HUES48 (cell line): ENCODE results near the gene TMEM41B.
"Not testable (repeated sequence)": the region's sequence is repeated elsewhere in the genome, so short reads cannot be mapped to it uniquely, and the experiment has no call there.

Source experiments
- H3K27ac ChIP-seq: one replicate; pipeline ENCODE4 v1.7.0; 2013; ENCODE audit warnings: low read depth, low read length, inconsistent platforms
- H3K27me3 ChIP-seq: 2 replicates; pipeline ENCODE4 v1.6.1; 2013; ENCODE audit warnings: mild to moderate bottlenecking, low read length; ENCODE audit not compliant: control insufficient read depth, insufficient read depth
- H3K36me3 ChIP-seq: 2 replicates; pipeline ENCODE4 v1.6.1; 2013; ENCODE audit warnings: low read length; ENCODE audit not compliant: control insufficient read depth, insufficient read depth
- H3K4me1 ChIP-seq: 2 replicates; pipeline ENCODE4 v1.6.1; 2013; ENCODE audit warnings: mild to moderate bottlenecking, low read length; ENCODE audit not compliant: control insufficient read depth, insufficient read depth
- H3K4me3 ChIP-seq: 2 replicates; pipeline ENCODE4 v1.5.1; 2013; ENCODE audit warnings: mild to moderate bottlenecking, low read depth, low read length
- H3K9ac ChIP-seq: 2 replicates; pipeline ENCODE4 v1.6.1; 2013; ENCODE audit warnings: mild to moderate bottlenecking, low read depth, low read length, moderate library complexity
- H3K9me3 ChIP-seq: 2 replicates; pipeline ENCODE4 v1.6.1; 2013; ENCODE audit warnings: low read length; ENCODE audit not compliant: control insufficient read depth, insufficient read depth

TMEM41B gene

GRCh38 chr11:9330387-9331384 is 16.3 kb upstream of the TMEM41B start:
- Histone ChIP-seq H3K27me3 (no peaks in the 10 kb centered on the region), H3K9me3 (no peaks in the 10 kb centered on the region), H3K36me3 (no peaks in the 10 kb centered on the region), H3K4me3 (no peak overlapping the region), H3K9ac (no peak overlapping the region), H3K4me1 (no peaks in the 10 kb centered on the region), H3K27ac (no peak overlapping the region)

DNA sequence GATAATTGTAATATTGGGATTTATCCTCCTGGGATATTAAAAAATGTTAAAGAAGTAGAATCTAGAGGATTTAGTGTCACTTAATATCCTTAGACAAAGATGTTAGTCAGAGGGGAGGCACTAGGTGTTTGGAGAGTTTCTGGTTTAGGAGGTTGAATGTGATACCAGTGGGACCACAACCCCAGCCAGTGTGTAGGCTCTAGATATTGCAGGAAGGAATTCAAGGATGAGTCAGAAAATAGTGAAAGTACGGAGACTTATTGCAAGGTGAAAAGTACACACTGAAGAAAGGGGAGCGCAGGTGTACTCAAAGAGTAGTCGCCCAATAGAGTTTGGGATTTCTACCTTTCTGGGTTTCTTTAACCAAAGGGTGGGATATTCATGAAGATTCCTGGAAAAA is 5.7 kb upstream of the TMEM41B start:
- Histone ChIP-seq H3K9me3 (no peaks in the 10 kb centered on the region), H3K27ac (peak overlapping the region; percentile 83), H3K36me3 (no peaks in the 10 kb centered on the region), H3K9ac (no peak overlapping the region; the same call in 1 of the 2 replicates), H3K4me3 (0 out of 2 replicates have a peak overlapping the region, but pooled peaks have one; percentile 27), H3K27me3 (no peaks in the 10 kb centered on the region), H3K4me1 (peaks cover 25% of the 10 kb centered on the region)

GRCh38 chr11:9319377-9320001 is 5.1 kb upstream of the TMEM41B start:
- peak overlapping the region; percentile 27; the same call in 1 of the 2 replicates for H3K4me3 ChIP-seq
- H3K9me3 ChIP-seq, H3K27me3 ChIP-seq, H3K36me3 ChIP-seq: not testable (repeated sequence)
- H3K27ac ChIP-seq, result peak overlapping the region; percentile 83
- peak overlapping the region; percentile 35; the same call in 1 of the 2 replicates for H3K9ac ChIP-seq
- H3K4me1 ChIP-seq, result peaks cover 28% of the 10 kb centered on the region

DNA sequence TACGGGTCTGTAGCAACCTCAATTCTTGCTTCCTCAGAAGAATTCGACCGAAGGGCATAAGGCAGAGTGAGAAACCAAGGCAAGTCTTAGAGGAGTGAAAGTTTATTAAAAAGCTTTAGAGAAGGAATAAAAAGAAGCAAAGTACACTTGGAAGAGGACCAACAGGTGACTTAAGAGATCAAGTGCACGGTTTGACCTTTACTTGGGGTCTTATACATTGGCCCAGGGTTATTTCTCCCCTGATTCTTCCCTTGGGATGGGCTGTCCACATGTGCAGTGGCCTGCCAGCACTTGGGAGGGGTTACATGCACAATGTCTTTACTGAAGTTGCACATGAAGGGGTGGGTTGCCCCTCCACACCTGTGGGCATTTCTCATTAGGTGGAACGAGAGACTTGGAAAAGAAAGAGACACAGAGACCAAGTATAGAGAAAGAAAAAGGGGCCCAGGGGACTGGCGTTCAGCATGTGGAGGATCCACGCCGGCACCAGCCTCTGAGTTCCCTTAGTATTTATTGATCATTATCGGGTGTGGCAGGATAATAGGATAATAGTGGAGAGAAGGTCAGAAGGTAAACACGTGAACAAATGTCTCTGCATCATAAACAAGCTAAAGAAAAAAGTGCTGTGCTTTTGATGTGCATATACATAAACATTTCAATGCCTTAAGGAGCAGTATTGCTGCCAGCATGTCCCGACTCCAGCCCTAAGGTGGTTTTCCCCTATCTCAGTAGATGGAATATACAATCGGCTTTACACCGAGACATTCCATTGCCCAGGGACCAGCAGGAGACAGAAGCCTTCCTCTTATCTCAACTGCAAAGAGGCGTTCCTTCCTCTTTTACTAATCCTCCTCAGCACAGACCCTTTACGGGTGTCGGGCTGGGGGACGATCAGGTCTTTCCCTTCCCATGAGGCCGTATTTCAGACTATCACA is 4.3 kb upstream of the TMEM41B start:
- not testable (repeated sequence) for H3K4me3 ChIP-seq
- peaks cover 28% of the 10 kb centered on the region for H3K4me1 ChIP-seq

GRCh38 chr11:9316334-9316733 is 1.9 kb upstream of the TMEM41B start:
- Histone ChIP-seq H3K4me3 (no peak overlapping the region), H3K27me3 (no peaks in the 10 kb centered on the region), H3K9ac (no peak overlapping the region), H3K27ac (no peak overlapping the region), H3K4me1 (peaks cover 28% of the 10 kb centered on the region), H3K36me3 (no peaks in the 10 kb centered on the region), H3K9me3 (no peaks in the 10 kb centered on the region)

More for the DNA sequence above, 4.3 kb upstream of the TMEM41B start:
- not testable (repeated sequence) for H3K9me3 ChIP-seq, H3K9ac ChIP-seq, H3K27me3 ChIP-seq, H3K36me3 ChIP-seq
- peak overlapping the region; percentile 83 for H3K27ac ChIP-seq

GRCh38 chr11:9315078-9315688 is 790 bp upstream of the TMEM41B start:
- Histone ChIP-seq H3K4me3 (peak overlapping the region; percentile 87), H3K9me3 (no peaks in the 10 kb centered on the region), H3K4me1 (peaks cover 28% of the 10 kb centered on the region), H3K27me3 (no peaks in the 10 kb centered on the region), H3K9ac (peak overlapping the region; percentile 91), H3K27ac (peak overlapping the region; percentile 98), H3K36me3 (no peaks in the 10 kb centered on the region)

DNA sequence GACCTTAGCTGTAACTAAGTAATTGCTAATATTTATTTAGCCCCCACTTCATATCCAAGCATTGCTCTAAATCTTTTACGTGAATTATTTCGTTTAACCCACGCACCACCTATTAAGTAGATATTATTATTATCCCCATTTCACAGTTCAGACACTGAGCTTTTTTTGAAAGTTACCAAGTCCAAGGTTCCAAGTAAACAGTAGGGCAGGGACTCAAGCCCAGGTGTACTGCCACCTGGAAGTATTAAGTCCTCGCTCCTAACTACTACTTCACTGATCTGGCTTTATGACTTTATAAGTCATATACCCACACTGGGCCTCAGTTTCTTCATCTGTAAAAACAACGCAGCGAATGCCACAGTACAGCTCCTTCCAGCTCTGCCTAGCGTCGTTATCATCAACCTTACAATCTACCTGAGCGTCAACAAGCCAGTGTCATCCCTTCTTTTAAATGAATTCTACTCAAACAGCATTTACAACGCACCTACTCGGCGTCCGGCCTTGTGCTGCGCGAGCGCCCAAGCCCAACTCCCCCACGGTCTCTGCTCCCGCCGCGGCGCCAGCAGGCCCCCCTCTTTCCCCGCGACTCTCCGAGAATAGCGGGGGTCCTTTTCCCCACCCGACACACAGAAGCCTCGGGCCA is 624 bp downstream of the TMEM41B start:
- Histone ChIP-seq H3K9me3 (no peaks in the 10 kb centered on the region), H3K27ac (peak overlapping the region; percentile 95)

DNA sequence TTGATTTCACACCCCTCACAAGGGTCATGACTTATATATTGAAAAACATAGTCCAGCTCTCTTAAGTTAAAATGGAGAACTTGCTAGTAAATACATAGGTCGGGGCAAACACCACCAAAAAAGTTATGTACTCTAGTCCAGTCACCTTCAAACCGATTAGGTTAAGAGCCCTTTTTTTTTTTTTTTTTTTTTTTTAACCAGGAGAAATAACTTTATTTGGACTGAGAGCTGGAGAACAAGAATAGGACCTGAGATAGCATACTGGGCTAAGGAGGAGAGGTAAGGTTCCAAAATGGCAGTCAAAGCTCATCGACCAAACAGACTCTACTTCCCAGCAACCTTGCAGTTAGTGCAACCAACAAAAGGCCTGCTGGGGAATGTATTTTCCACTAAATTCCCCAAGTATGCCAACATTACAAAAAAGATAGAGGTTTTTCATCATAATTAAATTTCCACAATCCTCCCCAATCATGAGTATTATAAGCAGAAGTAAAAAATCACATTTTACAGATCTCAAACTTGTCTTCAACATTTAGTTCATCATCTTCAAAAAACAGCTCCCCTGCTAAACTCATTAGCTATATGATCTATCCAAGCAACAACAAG is 3.8 kb downstream of the TMEM41B start:
- Histone ChIP-seq H3K9ac (no peak overlapping the region), H3K4me1 (peaks cover 6% of the 10 kb centered on the region)

More for the DNA sequence above, 624 bp downstream of the TMEM41B start:
- no peaks in the 10 kb centered on the region for H3K27me3 ChIP-seq
- no peaks in the 10 kb centered on the region for H3K36me3 ChIP-seq
- peaks cover 18% of the 10 kb centered on the region for H3K4me1 ChIP-seq
- H3K9ac ChIP-seq, result peak overlapping the region; percentile 88
- peak overlapping the region; percentile 97 for H3K4me3 ChIP-seq

GRCh38 chr11:9304178-9304577 is 10.2 kb downstream of the TMEM41B start:
- no peak overlapping the region for H3K27ac ChIP-seq
- no peaks in the 10 kb centered on the region for H3K9me3 ChIP-seq
- no peaks in the 10 kb centered on the region for H3K27me3 ChIP-seq
- no peak overlapping the region for H3K4me3 ChIP-seq
- peaks cover 7% of the 10 kb centered on the region; the same call in 1 of the 2 replicates for H3K36me3 ChIP-seq
- H3K9ac ChIP-seq, result no peak overlapping the region
- no peaks in the 10 kb centered on the region for H3K4me1 ChIP-seq

More for the DNA sequence above, 3.8 kb downstream of the TMEM41B start:
- no peaks in the 10 kb centered on the region for H3K27me3 ChIP-seq
- H3K9me3 ChIP-seq, result no peaks in the 10 kb centered on the region
- no peak overlapping the region for H3K27ac ChIP-seq
- H3K36me3 ChIP-seq, result no peaks in the 10 kb centered on the region
- H3K4me3 ChIP-seq, result no peak overlapping the region
